ENCODE measurements around the gene CMKLR1.

Gene CMKLR1

DNA sequence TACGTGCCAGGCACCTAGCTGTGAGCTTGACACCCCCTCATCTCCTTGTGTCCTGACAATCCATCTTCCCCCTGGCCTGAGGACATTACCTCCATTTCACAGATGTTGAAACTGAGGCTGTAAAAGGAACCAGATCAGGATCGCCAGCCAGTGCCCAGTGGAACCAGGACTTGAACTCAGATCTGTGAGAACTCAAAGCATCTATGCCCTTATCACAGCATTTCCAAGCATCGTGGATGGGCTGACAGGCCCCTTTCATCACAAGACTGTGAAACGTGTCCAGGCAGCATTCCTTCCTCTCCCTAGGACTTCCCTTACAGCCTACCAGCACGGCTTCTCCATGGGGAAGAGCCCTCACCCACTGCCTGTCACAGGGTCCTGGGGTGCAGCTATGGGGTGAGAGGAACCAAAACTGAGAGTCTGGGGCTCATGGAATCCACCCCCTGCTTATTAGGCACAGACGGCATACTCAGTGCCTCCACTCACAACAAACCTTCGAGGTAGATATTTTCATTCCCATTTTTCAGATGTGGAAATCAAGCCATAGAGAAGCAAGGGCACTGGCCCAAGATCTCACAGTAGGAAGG lies 26.9 kb downstream of the CMKLR1 start:
- H3K4me3 ChIP-seq (replicated peaks; ENCODE audit: low read depth, low read length), result no peak overlapping the region
- TF ChIP-seq, protein P1, sequence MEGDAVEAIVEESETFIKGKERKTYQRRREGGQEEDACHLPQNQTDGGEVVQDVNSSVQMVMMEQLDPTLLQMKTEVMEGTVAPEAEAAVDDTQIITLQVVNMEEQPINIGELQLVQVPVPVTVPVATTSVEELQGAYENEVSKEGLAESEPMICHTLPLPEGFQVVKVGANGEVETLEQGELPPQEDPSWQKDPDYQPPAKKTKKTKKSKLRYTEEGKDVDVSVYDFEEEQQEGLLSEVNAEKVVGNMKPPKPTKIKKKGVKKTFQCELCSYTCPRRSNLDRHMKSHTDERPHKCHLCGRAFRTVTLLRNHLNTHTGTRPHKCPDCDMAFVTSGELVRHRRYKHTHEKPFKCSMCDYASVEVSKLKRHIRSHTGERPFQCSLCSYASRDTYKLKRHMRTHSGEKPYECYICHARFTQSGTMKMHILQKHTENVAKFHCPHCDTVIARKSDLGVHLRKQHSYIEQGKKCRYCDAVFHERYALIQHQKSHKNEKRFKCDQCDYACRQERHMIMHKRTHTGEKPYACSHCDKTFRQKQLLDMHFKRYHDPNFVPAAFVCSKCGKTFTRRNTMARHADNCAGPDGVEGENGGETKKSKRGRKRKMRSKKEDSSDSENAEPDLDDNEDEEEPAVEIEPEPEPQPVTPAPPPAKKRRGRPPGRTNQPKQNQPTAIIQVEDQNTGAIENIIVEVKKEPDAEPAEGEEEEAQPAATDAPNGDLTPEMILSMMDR (IDR thresholded peaks at IDR 0.05; ENCODE audit: low read depth, low read length, missing control alignments), result no peak
- DNase-seq (ENCODE audit: extremely low read depth, low read depth), result no peak

DNA sequence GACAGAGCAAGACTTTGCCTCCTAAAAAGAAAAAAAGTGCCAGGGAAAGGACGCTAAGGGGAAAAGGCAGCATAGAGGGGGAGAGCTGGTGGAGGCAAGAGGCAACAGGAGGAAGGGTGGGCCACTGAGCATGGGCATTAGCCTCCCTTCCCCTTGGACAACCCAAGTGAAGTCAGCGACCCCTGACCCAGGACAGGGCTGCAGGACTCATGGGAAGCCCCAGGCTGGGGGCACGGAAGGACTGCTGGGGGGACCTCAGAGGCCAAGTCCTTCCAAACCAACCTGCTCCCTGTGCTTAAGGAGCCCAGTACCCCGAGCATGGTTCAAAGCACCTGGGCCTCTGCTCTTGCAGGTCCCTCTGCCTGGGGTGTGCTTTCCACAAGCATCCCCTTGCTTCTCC lies 27.5 kb downstream of the CMKLR1 start:
- TF ChIP-seq, protein P1 (IDR thresholded peaks at IDR 0.05; ENCODE audit: low read depth, low read length, missing control alignments), result no peak
- no peak for DNase-seq (ENCODE audit: extremely low read depth, low read depth)
- H3K4me3 ChIP-seq (replicated peaks; ENCODE audit: low read depth, low read length), result no peak overlapping the region

DNA sequence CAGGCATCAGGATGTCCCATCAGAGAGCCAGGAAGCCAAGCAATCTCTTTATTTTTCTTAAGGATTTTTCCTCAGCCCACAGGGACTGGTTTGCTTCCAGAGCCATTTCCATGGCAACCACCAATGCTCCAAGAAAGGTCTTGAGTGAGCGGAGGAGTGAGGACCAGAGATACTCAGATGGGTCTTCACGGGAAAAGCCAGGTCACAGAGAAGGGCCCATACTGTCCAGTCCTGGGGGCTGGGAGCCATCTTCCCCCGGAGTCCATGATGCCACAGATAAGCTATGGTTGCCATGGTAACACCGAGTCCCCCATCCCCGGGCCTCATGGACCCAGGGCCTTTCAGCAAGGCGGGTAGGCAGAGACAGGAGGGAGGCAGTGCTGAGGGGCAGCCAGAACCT lies 28.6 kb downstream of the CMKLR1 start:
- no peak overlapping the region for H3K4me3 ChIP-seq (replicated peaks; ENCODE audit: low read depth, low read length)
- DNase-seq (ENCODE audit: extremely low read depth, low read depth), result no peak
- TF ChIP-seq, protein P1 (IDR thresholded peaks at IDR 0.05; ENCODE audit: low read depth, low read length, missing control alignments), result no peak

DNA sequence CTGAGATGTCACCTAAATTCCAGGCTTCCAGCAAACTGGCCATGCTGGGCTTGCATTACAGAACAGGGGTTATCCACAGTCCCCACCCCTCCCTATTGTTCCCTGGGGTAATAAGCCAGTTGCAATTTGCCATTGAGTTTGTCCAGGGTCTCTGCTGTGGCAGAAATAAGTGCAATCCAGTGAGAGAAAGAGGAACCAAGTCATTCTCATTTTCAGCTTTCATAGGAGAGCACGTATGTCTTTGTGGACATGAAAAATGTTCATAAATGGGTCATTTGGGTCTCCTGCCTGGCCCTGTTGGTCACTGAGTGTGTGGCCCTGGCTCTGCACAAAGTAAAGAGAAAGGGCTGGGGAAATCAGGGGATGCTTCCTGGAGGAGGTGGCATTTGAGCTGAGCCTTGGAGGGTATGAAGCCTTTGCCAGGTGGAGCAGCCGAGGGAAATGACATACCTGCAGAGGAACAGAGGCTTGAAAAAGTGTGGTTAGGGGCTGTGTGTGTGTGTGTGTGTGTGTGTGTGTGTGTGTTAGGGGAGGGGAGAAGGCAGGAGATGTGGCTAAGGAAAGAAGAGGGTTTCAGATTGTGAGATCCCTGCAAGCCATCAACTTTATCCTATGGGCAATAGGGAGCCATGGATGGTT lies 29.3 kb downstream of the CMKLR1 start:
- TF ChIP-seq, protein P1 (IDR thresholded peaks at IDR 0.05; ENCODE audit: low read depth, low read length, missing control alignments), result no peak
- no peak for DNase-seq (ENCODE audit: extremely low read depth, low read depth)
- H3K4me3 ChIP-seq (replicated peaks; ENCODE audit: low read depth, low read length), result no peak overlapping the region

DNA sequence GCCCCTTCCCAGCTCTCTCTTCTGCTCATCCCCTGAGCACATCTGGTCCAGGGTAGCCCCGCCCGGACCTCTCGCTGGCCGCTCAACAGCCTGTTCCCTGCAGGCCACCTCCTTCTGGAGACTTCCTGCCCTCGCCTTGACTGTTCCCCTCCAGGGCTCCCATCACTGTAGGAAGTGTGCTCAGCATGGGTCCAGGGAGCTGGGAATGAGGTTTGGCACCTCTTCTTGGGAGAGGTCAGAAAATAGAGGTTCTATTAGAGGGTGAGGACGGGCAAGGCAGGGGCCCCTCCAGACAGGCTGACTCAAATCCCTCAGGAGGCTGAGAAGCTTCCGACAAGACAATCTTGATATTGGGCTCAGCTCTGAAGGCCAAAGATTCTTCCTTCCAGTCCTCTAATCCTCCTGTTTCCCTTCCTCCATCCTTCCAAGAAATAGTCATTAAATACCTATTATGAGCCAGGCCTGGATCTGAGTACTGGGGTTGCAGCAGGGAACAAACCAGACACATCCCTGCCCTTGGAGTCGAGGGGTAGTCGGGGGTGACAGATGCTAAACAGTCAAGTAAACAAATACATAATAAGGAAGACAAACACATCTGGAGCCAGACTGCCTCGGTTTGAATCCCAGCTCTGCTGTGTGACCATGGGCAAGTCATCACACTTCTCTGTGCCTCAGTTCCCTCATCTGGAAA lies 30.6 kb downstream of the CMKLR1 start:
- TF ChIP-seq, protein P1 (IDR thresholded peaks at IDR 0.05; ENCODE audit: low read depth, low read length, missing control alignments), result no peak
- H3K4me3 ChIP-seq (replicated peaks; ENCODE audit: low read depth, low read length), result no peak overlapping the region
- no peak for DNase-seq (ENCODE audit: extremely low read depth, low read depth)

DNA sequence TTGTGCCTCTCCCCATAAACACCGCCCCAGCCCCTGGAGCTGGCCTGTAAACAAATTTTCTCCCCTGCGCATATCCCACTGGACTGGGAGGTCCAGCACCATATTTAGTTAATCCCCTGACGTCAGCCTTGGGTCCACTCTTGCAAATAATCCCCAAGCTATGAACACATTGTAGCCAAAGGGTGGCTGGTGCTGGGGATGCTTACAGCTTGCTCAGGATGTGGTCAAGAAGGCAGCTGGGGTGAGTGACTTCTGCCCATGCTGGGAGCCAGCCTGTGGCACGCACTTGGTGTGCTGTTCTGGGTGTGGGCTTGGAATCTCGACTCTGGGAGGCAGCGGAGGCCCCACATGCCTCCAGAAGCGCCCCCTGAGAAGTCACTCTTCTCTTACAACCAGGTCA lies 32.1 kb downstream of the CMKLR1 start:
- no peak overlapping the region for H3K4me3 ChIP-seq (replicated peaks; ENCODE audit: low read depth, low read length)
- TF ChIP-seq, protein P1 (IDR thresholded peaks at IDR 0.05; ENCODE audit: low read depth, low read length, missing control alignments), result no peak
- DNase-seq (ENCODE audit: extremely low read depth, low read depth), result peak; percentile 54
